K562 (cell line): ENCODE measurements around the gene PTPRE. TPM values are rescaled to one million over a fixed set of nuclear protein-coding genes. Genes with fewer than 3 reads are reported as not detected.

ENCODE experiments used
- ATAC-seq: fragments of 200-7000 bp; cut with Tn5 transposase; 3 replicates; pipeline ENCODE4 v1.9.1; 2020; ENCODE audit warnings: moderate library complexity
- BruUV-seq: library from RNA; stranded (reverse); fragments of 400-500 nt; replicated peaks from 2 replicates; lab custom pipeline; 2021; lab: Mats Ljungman, UMichigan
- CTCF ChIA-PET: fragments of 300-600 bp; formaldehyde crosslinking; extraction: SDS; loops from one replicate; lab custom pipeline; 2021; ENCODE audit warnings: low intra/inter-chr PET ratio; lab: Yijun Ruan, JAX
- POLR2A ChIA-PET: fragments of 300-600, 350-650 bp; sonication (Branson Sonifier 250); formaldehyde crosslinking; extraction: SDS; loops from one replicate; lab custom pipeline; 2021; ENCODE audit warnings: antibody characterized with exemption, inconsistent platforms; lab: Yijun Ruan, JAX
- DNase-seq, 4 experiments: peaks; one replicate each; pipeline versions ENCODE4 v3.0.0 to v3.0.0-alpha.2; 2011 to 2018; ENCODE audit warnings: low spot score in 3 of 4, mixed read lengths in 3 of 4; ENCODE audit errors: extremely low read depth in 1 of 4
- FAIRE-seq: peaks from 2 replicates; lab custom pipeline; 2011; peaks lifted over from hg19 to GRCh38; lab: Jason Lieb, UNC
- H2AFZ ChIP-seq: 2 replicates; pipeline ENCODE4 v1.6.0; 2011; ENCODE audit warnings: low read depth, low read length, control low read depth, inconsistent platforms
- H3K27ac ChIP-seq: fragments of 200-600 bp; 3 replicates; pipeline ENCODE4 v1.8.0; 2011; ENCODE audit warnings: low read depth, mild to moderate bottlenecking, control low read depth, inconsistent platforms, low read length, moderate library complexity, mixed read lengths; ENCODE audit errors: extremely low read depth
- H3K27me3 ChIP-seq, 2 experiments: fragments of 300-600 bp in 1 of 2; 2 replicates in 1 of 2; 3 replicates in 1 of 2; pipeline versions ENCODE4 v1.6.0 to v1.8.0; 2011; ENCODE audit warnings: inconsistent platforms in 2 of 2, low read length in 2 of 2, mild to moderate bottlenecking in 1 of 2, mixed read lengths in 1 of 2, moderate library complexity in 1 of 2; ENCODE audit not compliant: control insufficient read depth in 2 of 2, insufficient read depth in 2 of 2
- H3K36me3 ChIP-seq: fragments of 300-600 bp; 3 replicates; pipeline ENCODE4 v1.8.0; 2011; ENCODE audit warnings: mild to moderate bottlenecking, low read length, inconsistent platforms; ENCODE audit not compliant: control insufficient read depth, insufficient read depth
- H3K4me1 ChIP-seq, 2 experiments: fragments of 200-600 bp in 1 of 2; replicated peaks in 1 of 2; 2 replicates in 1 of 2; 3 replicates in 1 of 2; pipeline versions ENCODE4 v1.5.1 to v1.8.0; 2011; ENCODE audit warnings: inconsistent platforms in 2 of 2, low read length in 2 of 2, mild to moderate bottlenecking in 1 of 2, mixed read lengths in 1 of 2, moderate library complexity in 1 of 2; ENCODE audit not compliant: control insufficient read depth in 2 of 2, insufficient read depth in 2 of 2
- H3K4me2 ChIP-seq: 2 replicates; pipeline ENCODE4 v1.6.1; 2011; ENCODE audit warnings: low read length, control low read depth, inconsistent platforms, mixed read lengths; ENCODE audit not compliant: insufficient read depth
- H3K4me3 ChIP-seq: fragments of 200-600 bp; sonication (generic), shearing (Covaris generic); 2 replicates; pipeline ENCODE4 v1.5.1; 2016; ENCODE audit warnings: control low read depth, inconsistent platforms
- H3K79me2 ChIP-seq: fragments of 200-600 bp; 3 replicates; pipeline ENCODE4 v1.8.0; 2011; ENCODE audit warnings: low read length, inconsistent platforms; ENCODE audit not compliant: control insufficient read depth, insufficient read depth
- H3K9ac ChIP-seq, 2 experiments: 2 replicates each; pipeline versions ENCODE4 v1.6.0 to v1.6.1; 2011; ENCODE audit warnings: low read depth in 2 of 2, low read length in 2 of 2, control low read depth in 1 of 2, inconsistent platforms in 1 of 2, mild to moderate bottlenecking in 1 of 2, mixed read lengths in 1 of 2; ENCODE audit not compliant: insufficient read depth in 1 of 2
- H3K9me1 ChIP-seq: one replicate; pipeline ENCODE4 v1.6.0; 2011; ENCODE audit warnings: inconsistent platforms, mild to moderate bottlenecking, low read length, moderate library complexity; ENCODE audit not compliant: control insufficient read depth, insufficient read depth
- H3K9me3 ChIP-seq: replicated peaks from 2 replicates; pipeline ENCODE4 v1.5.1; 2011; ENCODE audit warnings: low read depth, low read length, inconsistent platforms; ENCODE audit not compliant: control insufficient read depth, insufficient read depth
- H4K20me1 ChIP-seq: replicated peaks from 2 replicates; pipeline ENCODE4 v1.6.1; 2011; ENCODE audit warnings: low read length, inconsistent platforms, mixed read lengths; ENCODE audit not compliant: control insufficient read depth, insufficient read depth
- ATF1 ChIP-seq, 2 experiments: fragments of 450-650 bp in 1 of 2; IDR thresholded peaks; 2 replicates each; pipeline ENCODE4 v1.6.1; 2016; ENCODE audit warnings: missing compliant biosample characterization in 1 of 2, missing genetic modification characterization in 1 of 2
- CREBBP ChIP-seq: IDR thresholded peaks from one replicate; pipeline ENCODE4 v1.6.1; 2012; ENCODE audit warnings: low read depth, mild to moderate bottlenecking, control low read depth, inconsistent platforms, low read length
- ELF2 ChIP-seq: fragments of 250-450 bp; sonication (Bioruptor Pico); IDR thresholded peaks from 2 replicates; pipeline ENCODE4 v1.5.0; 2021; ENCODE audit warnings: mild to moderate bottlenecking
- HNRNPH1 ChIP-seq: fragments of 200-400 bp; formaldehyde crosslinking; optimal IDR thresholded peaks from 2 replicates; pipeline ENCODE3; 2017; ENCODE audit warnings: low read depth, mild to moderate bottlenecking, low read length, moderate library complexity
- HSF4 ChIP-seq: fragments of 250-450 bp; sonication (Bioruptor Pico); IDR thresholded peaks from 2 replicates; pipeline ENCODE4 v2.1.2; 2022; ENCODE audit warnings: mild to moderate bottlenecking, moderate library complexity, borderline replicate concordance
- MTA2 ChIP-seq: fragments of 450-650 bp; IDR thresholded peaks from 2 replicates; pipeline ENCODE4 v1.6.1; 2016; ENCODE audit warnings: low read depth
- MYNN ChIP-seq, 2 experiments: sonication (generic); formaldehyde crosslinking in 1 of 2; IDR thresholded peaks; 2 replicates each; pipeline versions ENCODE4 v1.5.0 to v1.6.1; 2016 to 2020; ENCODE audit warnings: antibody characterized with exemption in 1 of 2, missing genetic modification reagents in 1 of 2
- NFRKB ChIP-seq: fragments of 450-650 bp; IDR thresholded peaks from 2 replicates; pipeline ENCODE4 v1.6.1; 2016; ENCODE audit warnings: low read depth
- SMAD2 ChIP-seq: fragments of 150-350 bp; IDR thresholded peaks from 2 replicates; pipeline ENCODE4 v1.6.1; 2014; ENCODE audit warnings: low read depth, mild to moderate bottlenecking, low read length
- ZC3H4 ChIP-seq: sonication (generic); formaldehyde crosslinking; IDR thresholded peaks from 2 replicates; pipeline ENCODE4 v1.9.0; 2021; ENCODE audit warnings: missing genetic modification reagents, borderline replicate concordance
- ZSCAN29 ChIP-seq: fragments of 450-650 bp; IDR thresholded peaks from 2 replicates; pipeline ENCODE4 v1.6.1; 2017
- WGBS: fragments of 100-300 bp; shearing (Covaris generic); methylation state at CpG from one replicate; pipeline ENCODE4 v1.1.6; 2016; ENCODE audit warnings: low coverage, mixed read lengths; ENCODE audit not compliant: insufficient coverage; ENCODE audit errors: missing lambda C conversion rate; 5-methylcytosine and 5-hydroxymethylcytosine counted together
- in situ Hi-C: fragments of 300-500 bp; cut with MboI; formaldehyde crosslinking; loops from 4 replicates; pipeline ENCODE4 v1.15.0; 2018; ENCODE audit warnings: inconsistent platforms, mixed read lengths
- intact Hi-C: fragments of 100-400 bp; cut with micrococcal nuclease; formaldehyde crosslinking; loops from 2 replicates; pipeline ENCODE4 v1.14.2; 2022
- polyA plus RNA-seq, 8 experiments: library from polyadenylated mRNA; depleted of rRNA in 4 of 8; stranded (reverse) in 5 of 8; unstranded in 3 of 8; fragments of >200 nt; fragmentation: Nextera tagmentation in 2 of 8; fragmentation: Illumina TruSeq in 1 of 8; extraction: Ambion mirVana in 2 of 8; extraction: Trizol in 1 of 8; gene quantifications; 2 replicates each; pipeline versions ENCODE4 v1.2.1 to v1.2.3, GENCODE V29; 2011 to 2014; ENCODE audit warnings: inconsistent platforms in 1 of 8, missing spikeins in 1 of 8
- total RNA-seq, 7 experiments: library from RNA; depleted of rRNA in 6 of 7; stranded (reverse); fragments of >200 nt in 6 of 7; fragmentation: Illumina TruSeq in 2 of 7; extraction: Trizol in 2 of 7; gene quantifications; 2 replicates each; pipeline versions ENCODE4 v1.2.1 to v1.2.3, GENCODE V29; 2011 to 2021; ENCODE audit warnings: low replicate concordance in 1 of 7
- TF ChIP-seq, protein P1 (sequence below), 2 experiments: fragments of 450-650 bp in 1 of 2; sonication (generic) in 1 of 2; formaldehyde crosslinking; conservative IDR thresholded peaks; 2 replicates each; pipeline versions ENCODE4 v1.4.0 to v1.8.1; 2020 to 2022; ENCODE audit warnings: mild to moderate bottlenecking in 1 of 2, missing genetic modification reagents in 1 of 2
- TF ChIP-seq, protein P2 (sequence below): sonication (generic); formaldehyde crosslinking; IDR thresholded peaks from 2 replicates; pipeline ENCODE4 v1.8.0; 2022; ENCODE audit warnings: missing genetic modification reagents, mild to moderate bottlenecking, borderline replicate concordance

The PTPRE gene
- total and polyA plus RNA-seq, 9 of the 15 experiments (the other 6 are each of a cell fraction or from before 2014, with no cell fraction given) = 0.01 to 0.13 (median 0.04) TPM; not detected in 4

GRCh38 chr10:128087146-128087883 is 180.4 kb downstream of the PTPRE start:
- ATAC-seq (no peak), FAIRE-seq (no peak), DNase-seq (no peak)
- Histone ChIP-seq H3K79me2 (no peaks in the 10 kb centered on the region), H3K9me1 (no peaks in the 10 kb centered on the region), H3K27me3 (peaks cover 0 to 19% of the 10 kb centered on the region in 2 experiments; a peak in 1 of 5 replicates), H3K4me3 (no peak overlapping the region), H3K4me2 (no peak overlapping the region), H4K20me1 (no peaks in the 10 kb centered on the region), H3K4me1 (no peaks in the 10 kb centered on the region; a peak in 1 of 5 replicates), H3K27ac (no peak overlapping the region), H3K9me3 (no peaks in the 10 kb centered on the region), H3K36me3 (no peaks in the 10 kb centered on the region), H3K9ac (no peak overlapping the region), H2AFZ (no peak overlapping the region)
- intact Hi-C loops = no loop called here
- 0% methylated on average over 5 of the region's 7 CpGs for WGBS
- TF ChIP-seq CREBBP (no peak), ZSCAN29 (no peak), NFRKB (no peak), ATF1 (CRISPR knock-in tag; IDR thresholded peaks at IDR 0.05) (no peak), ATF1 (tag; IDR thresholded peaks at IDR 0.05) (no peak), MYNN (IDR thresholded peaks at IDR 0.05) (no peak), MYNN (CRISPR knock-in tag; IDR thresholded peaks at IDR 0.05) (no peak), HSF4 (no peak), ELF2 (CRISPR knock-in tag) (no peak), HNRNPH1 (no peak), ZC3H4 (CRISPR knock-in tag) (no peak), SMAD2 (no peak), MTA2 (no peak)
- TF ChIP-seq, protein P1, sequence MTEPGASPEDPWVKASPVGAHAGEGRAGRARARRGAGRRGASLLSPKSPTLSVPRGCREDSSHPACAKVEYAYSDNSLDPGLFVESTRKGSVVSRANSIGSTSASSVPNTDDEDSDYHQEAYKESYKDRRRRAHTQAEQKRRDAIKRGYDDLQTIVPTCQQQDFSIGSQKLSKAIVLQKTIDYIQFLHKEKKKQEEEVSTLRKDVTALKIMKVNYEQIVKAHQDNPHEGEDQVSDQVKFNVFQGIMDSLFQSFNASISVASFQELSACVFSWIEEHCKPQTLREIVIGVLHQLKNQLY (CRISPR knock-in tag; conservative IDR thresholded peaks at IDR 0.05) = no peak
- TF ChIP-seq, protein P2, sequence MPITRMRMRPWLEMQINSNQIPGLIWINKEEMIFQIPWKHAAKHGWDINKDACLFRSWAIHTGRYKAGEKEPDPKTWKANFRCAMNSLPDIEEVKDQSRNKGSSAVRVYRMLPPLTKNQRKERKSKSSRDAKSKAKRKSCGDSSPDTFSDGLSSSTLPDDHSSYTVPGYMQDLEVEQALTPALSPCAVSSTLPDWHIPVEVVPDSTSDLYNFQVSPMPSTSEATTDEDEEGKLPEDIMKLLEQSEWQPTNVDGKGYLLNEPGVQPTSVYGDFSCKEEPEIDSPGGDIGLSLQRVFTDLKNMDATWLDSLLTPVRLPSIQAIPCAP = no peak
- CTCF ChIA-PET = no interaction called here
- POLR2A ChIA-PET = no interaction called here
- no TSS peak for BruUV-seq
- in situ Hi-C loops = no loop called here
